ENCODE results near the gene INPP5A.

Gene INPP5A

DNA sequence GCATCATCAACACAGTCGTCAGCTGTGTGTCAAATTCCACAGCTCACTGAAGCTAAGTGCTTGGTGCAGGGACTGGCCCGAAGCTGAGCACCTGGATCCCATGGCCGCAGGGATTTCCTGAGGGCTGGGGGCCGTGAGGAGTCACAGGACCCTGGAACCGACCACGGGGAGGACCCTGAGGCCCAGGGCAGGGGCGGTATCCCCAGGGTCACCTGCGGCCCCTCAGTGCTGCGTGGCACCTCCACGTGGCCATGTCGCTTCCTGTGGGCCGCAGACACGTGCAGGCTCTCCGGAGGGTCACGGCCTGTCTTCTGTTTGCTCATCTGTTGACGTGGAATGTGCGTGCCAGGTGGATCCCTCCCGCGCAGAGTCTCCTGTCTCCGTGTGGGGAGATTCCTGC is 194.9 kb downstream of the INPP5A start:
- peaks cover 5% of the 10 kb centered on the region; the same call in 1 of the 2 replicates for H3K36me3 ChIP-seq (ENCODE audit: insufficient read depth, low read length)
- no peaks in the 10 kb centered on the region for H3K9me3 ChIP-seq (ENCODE audit: insufficient read depth, low read depth, low read length)
- no peak overlapping the region for H2AFZ ChIP-seq (ENCODE audit: low read length)
- H3K4me1 ChIP-seq (ENCODE audit: insufficient read depth, low read length, poor library complexity, severe bottlenecking) = no peaks in the 10 kb centered on the region
- no peak overlapping the region for H3K9ac ChIP-seq (ENCODE audit: low read depth, low read length, poor library complexity, severe bottlenecking)
- H3K9me2 ChIP-seq (replicated peaks; ENCODE audit: low read depth, low read length) = no peaks in the 10 kb centered on the region
- no peaks in the 10 kb centered on the region for H3K79me2 ChIP-seq (ENCODE audit: insufficient read depth, low read length)
- H4K20me1 ChIP-seq (ENCODE audit: insufficient read depth, low read length, poor library complexity, severe bottlenecking) = no peaks in the 10 kb centered on the region
- no peaks in the 10 kb centered on the region for H3F3A ChIP-seq (ENCODE audit: low read depth)
- no peak overlapping the region for H3K4me2 ChIP-seq (ENCODE audit: low read depth, low read length, poor library complexity, severe bottlenecking)
- H3K4me3 ChIP-seq (ENCODE audit: low read length, poor library complexity, severe bottlenecking) = no peak overlapping the region
- TF ChIP-seq EZH2phosphoT487 (IDR thresholded peaks at IDR 0.05; ENCODE audit: borderline replicate concordance) = no peak
- TF ChIP-seq, protein P1, sequence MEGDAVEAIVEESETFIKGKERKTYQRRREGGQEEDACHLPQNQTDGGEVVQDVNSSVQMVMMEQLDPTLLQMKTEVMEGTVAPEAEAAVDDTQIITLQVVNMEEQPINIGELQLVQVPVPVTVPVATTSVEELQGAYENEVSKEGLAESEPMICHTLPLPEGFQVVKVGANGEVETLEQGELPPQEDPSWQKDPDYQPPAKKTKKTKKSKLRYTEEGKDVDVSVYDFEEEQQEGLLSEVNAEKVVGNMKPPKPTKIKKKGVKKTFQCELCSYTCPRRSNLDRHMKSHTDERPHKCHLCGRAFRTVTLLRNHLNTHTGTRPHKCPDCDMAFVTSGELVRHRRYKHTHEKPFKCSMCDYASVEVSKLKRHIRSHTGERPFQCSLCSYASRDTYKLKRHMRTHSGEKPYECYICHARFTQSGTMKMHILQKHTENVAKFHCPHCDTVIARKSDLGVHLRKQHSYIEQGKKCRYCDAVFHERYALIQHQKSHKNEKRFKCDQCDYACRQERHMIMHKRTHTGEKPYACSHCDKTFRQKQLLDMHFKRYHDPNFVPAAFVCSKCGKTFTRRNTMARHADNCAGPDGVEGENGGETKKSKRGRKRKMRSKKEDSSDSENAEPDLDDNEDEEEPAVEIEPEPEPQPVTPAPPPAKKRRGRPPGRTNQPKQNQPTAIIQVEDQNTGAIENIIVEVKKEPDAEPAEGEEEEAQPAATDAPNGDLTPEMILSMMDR (conservative IDR thresholded peaks at IDR 0.05; ENCODE audit: low read length) = no peak
- no peaks in the 10 kb centered on the region for H3K27me3 ChIP-seq (ENCODE audit: insufficient read depth, low read length, poor library complexity, severe bottlenecking)

DNA sequence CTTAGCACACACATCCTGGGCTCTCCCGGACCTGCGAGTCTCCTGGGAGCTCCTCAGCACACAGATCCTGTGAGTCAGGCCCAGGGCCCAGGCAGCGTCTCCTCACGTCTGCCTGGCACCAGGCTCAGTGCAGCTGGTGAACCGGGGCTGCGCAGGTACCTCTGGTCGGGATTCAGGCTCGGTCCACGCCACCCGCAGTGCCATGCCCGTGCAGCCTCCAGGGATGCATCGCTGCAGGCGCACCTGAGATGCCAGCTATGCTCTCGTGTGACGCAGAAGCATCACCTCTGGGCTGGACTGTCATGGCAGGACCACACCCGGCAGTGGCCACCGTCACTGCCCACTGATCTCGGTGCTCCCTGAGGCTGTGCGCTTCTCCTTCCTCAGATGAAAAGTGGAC is 196.3 kb downstream of the INPP5A start:
- no peak overlapping the region for H3K4me3 ChIP-seq (ENCODE audit: low read length, poor library complexity, severe bottlenecking)
- no peak overlapping the region for H3K9ac ChIP-seq (ENCODE audit: low read depth, low read length, poor library complexity, severe bottlenecking)
- no peak for TF ChIP-seq EZH2phosphoT487 (IDR thresholded peaks at IDR 0.05; ENCODE audit: borderline replicate concordance)
- TF ChIP-seq, protein P1 (conservative IDR thresholded peaks at IDR 0.05; ENCODE audit: low read length) = no peak
- H4K20me1 ChIP-seq (ENCODE audit: insufficient read depth, low read length, poor library complexity, severe bottlenecking) = no peaks in the 10 kb centered on the region
- H3K79me2 ChIP-seq (ENCODE audit: insufficient read depth, low read length) = no peaks in the 10 kb centered on the region
- H3K9me3 ChIP-seq (ENCODE audit: insufficient read depth, low read depth, low read length) = no peaks in the 10 kb centered on the region
- H3K36me3 ChIP-seq (ENCODE audit: insufficient read depth, low read length) = peaks cover 5% of the 10 kb centered on the region; the same call in 1 of the 2 replicates
- no peaks in the 10 kb centered on the region for H3K4me1 ChIP-seq (ENCODE audit: insufficient read depth, low read length, poor library complexity, severe bottlenecking)
- no peaks in the 10 kb centered on the region for H3K9me2 ChIP-seq (replicated peaks; ENCODE audit: low read depth, low read length)
- H2AFZ ChIP-seq (ENCODE audit: low read length) = no peak overlapping the region
- no peaks in the 10 kb centered on the region for H3K27me3 ChIP-seq (ENCODE audit: insufficient read depth, low read length, poor library complexity, severe bottlenecking)
- H3F3A ChIP-seq (ENCODE audit: low read depth) = no peaks in the 10 kb centered on the region
- H3K4me2 ChIP-seq (ENCODE audit: low read depth, low read length, poor library complexity, severe bottlenecking) = no peak overlapping the region

DNA sequence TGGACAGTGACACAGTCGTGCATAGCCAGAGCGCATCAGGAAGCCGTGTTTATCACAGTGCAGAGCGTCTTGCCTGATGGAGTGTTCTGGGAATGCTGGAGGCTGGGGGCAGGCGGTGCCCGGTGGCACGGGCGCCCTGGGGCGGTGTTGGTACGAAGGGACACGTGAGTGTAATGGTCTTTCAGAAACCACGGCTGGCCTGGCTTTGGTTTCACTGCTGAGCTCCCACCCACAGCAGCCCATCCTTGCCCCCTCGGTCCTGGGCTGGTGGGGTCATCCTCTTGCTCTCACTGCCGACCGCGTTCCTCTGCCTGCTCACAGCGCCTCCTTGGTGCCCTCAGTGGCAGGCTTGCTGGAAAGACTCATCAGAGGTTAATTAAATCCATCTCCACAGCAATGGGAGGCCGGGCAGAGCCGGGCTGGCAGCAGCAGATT is 197.8 kb downstream of the INPP5A start:
- Histone ChIP-seq H3K9me2 (replicated peaks; ENCODE audit: low read depth, low read length) (no peaks in the 10 kb centered on the region), H3K4me2 (ENCODE audit: low read depth, low read length, poor library complexity, severe bottlenecking) (no peak overlapping the region), H4K20me1 (ENCODE audit: insufficient read depth, low read length, poor library complexity, severe bottlenecking) (no peaks in the 10 kb centered on the region), H3K36me3 (ENCODE audit: insufficient read depth, low read length) (peaks cover 5% of the 10 kb centered on the region; the same call in 1 of the 2 replicates), H3K27me3 (ENCODE audit: insufficient read depth, low read length, poor library complexity, severe bottlenecking) (no peaks in the 10 kb centered on the region), H3K4me1 (ENCODE audit: insufficient read depth, low read length, poor library complexity, severe bottlenecking) (no peaks in the 10 kb centered on the region), H3K4me3 (ENCODE audit: low read length, poor library complexity, severe bottlenecking) (no peak overlapping the region), H3K9me3 (ENCODE audit: insufficient read depth, low read depth, low read length) (no peaks in the 10 kb centered on the region), H3F3A (ENCODE audit: low read depth) (no peaks in the 10 kb centered on the region), H3K79me2 (ENCODE audit: insufficient read depth, low read length) (no peaks in the 10 kb centered on the region), H2AFZ (ENCODE audit: low read length) (no peak overlapping the region), H3K9ac (ENCODE audit: low read depth, low read length, poor library complexity, severe bottlenecking) (no peak overlapping the region)
- no peak for TF ChIP-seq EZH2phosphoT487 (IDR thresholded peaks at IDR 0.05; ENCODE audit: borderline replicate concordance)
- TF ChIP-seq, protein P1 (conservative IDR thresholded peaks at IDR 0.05; ENCODE audit: low read length) = no peak

All from Loucy (cell line).